Kidney (tissue), 14 donors: ENCODE results near the gene CCDC174. TPM values are rescaled to one million over a fixed set of nuclear protein-coding genes. Genes with fewer than 3 reads are reported as not detected.

ENCODE experiments used
- DNase-seq, 5 donors: peaks; one replicate each; pipeline ENCODE4 v3.0.0-alpha.2; 2013 to 2020
- FAIRE-seq: peaks from 2 replicates; lab custom pipeline; 2012; peaks lifted over from hg19 to GRCh38; lab: Jason Lieb, UNC
- H3K27ac ChIP-seq, 2 donors: one replicate each; pipeline ENCODE4 v1.7.0; 2013; ENCODE audit warnings: low read depth in 2 of 2, low read length in 2 of 2, inconsistent platforms in 1 of 2
- H3K27me3 ChIP-seq: one replicate; pipeline ENCODE4 v1.7.1; 2013; ENCODE audit warnings: low read length, inconsistent platforms; ENCODE audit not compliant: control insufficient read depth, insufficient read depth
- H3K36me3 ChIP-seq, 3 donors: one replicate each; pipeline versions ENCODE4 v1.7.0 to v1.7.1; 2013; ENCODE audit warnings: low read length in 3 of 3, control low read depth in 1 of 3, inconsistent platforms in 1 of 3; ENCODE audit not compliant: insufficient read depth in 3 of 3, control insufficient read depth in 2 of 3
- H3K4me1 ChIP-seq, 3 donors: one replicate each; pipeline versions ENCODE4 v1.7.0 to v1.7.1; 2013; ENCODE audit warnings: low read length in 3 of 3, inconsistent platforms in 1 of 3, low read depth in 1 of 3; ENCODE audit not compliant: control insufficient read depth in 2 of 3, insufficient read depth in 2 of 3
- H3K4me3 ChIP-seq, 3 donors: one replicate each; pipeline versions ENCODE4 v1.7.0 to v1.8.1; 2013; ENCODE audit warnings: low read length in 3 of 3, control low read depth in 1 of 3, inconsistent platforms in 1 of 3
- H3K9ac ChIP-seq, 3 donors: one replicate each; pipeline versions ENCODE4 v1.7.0 to v1.7.1; 2013; ENCODE audit warnings: low read length in 3 of 3, control low read depth in 1 of 3, inconsistent platforms in 1 of 3
- H3K9me3 ChIP-seq, 3 donors: one replicate each; pipeline versions ENCODE4 v1.7.0 to v1.7.1; 2013; ENCODE audit warnings: low read length in 3 of 3, control low read depth in 1 of 3, inconsistent platforms in 1 of 3; ENCODE audit not compliant: control insufficient read depth in 2 of 3, insufficient read depth in 1 of 3
- CTCF ChIP-seq: IDR thresholded peaks from 3 replicates; pipeline ENCODE4 v1.5.1; 2012; ENCODE audit warnings: mild to moderate bottlenecking, moderate library complexity, borderline replicate concordance; ENCODE audit not compliant: insufficient read depth; ENCODE audit errors: extremely low read depth
- intact Hi-C: fragments of 100-400 bp; cut with DNase I; formaldehyde crosslinking; loops from one replicate; pipeline ENCODE4 v1.11.1; 2022
- polyA plus RNA-seq: library from polyadenylated mRNA; stranded (reverse); fragments of 350-450 nt; fragmentation: Illumina TruSeq; extraction: RNeasy Lipid Tissue Mini Kit (QIAGEN cat#74804); gene quantifications from one replicate; pipeline ENCODE4 v1.2.3, GENCODE V29; 2014; ENCODE audit warnings: low read depth, low replicate concordance; ENCODE audit not compliant: insufficient read depth
- total RNA-seq: library from RNA; stranded (reverse); fragmentation: NEBNext Ultra II Directional; extraction: Animal tissue kit (Norgen Biotek cat#: 25700); gene quantifications from one replicate; pipeline ENCODE4 v1.2.1, GENCODE V29; 2021
- donor health status: control.
- donor health status: control.
- donor health status: control.
- donor health status: control.
- donor health status: control.
- donor health status: DM: yes; HTN: yes; CAD: no.
- donor health status: Normal renal cell carcinoma (clear cell type).

CCDC174 gene
- total and polyA plus RNA-seq, 2 donors from 2014 or later: 21.9 to 24.7 TPM

- no peaks in the 10 kb centered on the region for H3K27me3 ChIP-seq
- no peak overlapping the region for H3K27ac ChIP-seq
- H3K36me3 ChIP-seq: no peaks in the 10 kb centered on the region
- no peak overlapping the region for H3K9ac ChIP-seq
- no peak overlapping the region for H3K4me3 ChIP-seq
- peaks cover 0 to 3% (median 0%) of the 10 kb centered on the region in 3 donors for H3K4me1 ChIP-seq
- no peak for FAIRE-seq
- TF ChIP-seq CTCF: no peak
- intact Hi-C loops: no loop called here
- H3K9me3 ChIP-seq: no peaks in the 10 kb centered on the region
- peak in 1 of 5 donors; percentile 13 for DNase-seq
Measured at GRCh38 chr3:14719006-14719405, 67.4 kb downstream of the CCDC174 start.

DNA sequence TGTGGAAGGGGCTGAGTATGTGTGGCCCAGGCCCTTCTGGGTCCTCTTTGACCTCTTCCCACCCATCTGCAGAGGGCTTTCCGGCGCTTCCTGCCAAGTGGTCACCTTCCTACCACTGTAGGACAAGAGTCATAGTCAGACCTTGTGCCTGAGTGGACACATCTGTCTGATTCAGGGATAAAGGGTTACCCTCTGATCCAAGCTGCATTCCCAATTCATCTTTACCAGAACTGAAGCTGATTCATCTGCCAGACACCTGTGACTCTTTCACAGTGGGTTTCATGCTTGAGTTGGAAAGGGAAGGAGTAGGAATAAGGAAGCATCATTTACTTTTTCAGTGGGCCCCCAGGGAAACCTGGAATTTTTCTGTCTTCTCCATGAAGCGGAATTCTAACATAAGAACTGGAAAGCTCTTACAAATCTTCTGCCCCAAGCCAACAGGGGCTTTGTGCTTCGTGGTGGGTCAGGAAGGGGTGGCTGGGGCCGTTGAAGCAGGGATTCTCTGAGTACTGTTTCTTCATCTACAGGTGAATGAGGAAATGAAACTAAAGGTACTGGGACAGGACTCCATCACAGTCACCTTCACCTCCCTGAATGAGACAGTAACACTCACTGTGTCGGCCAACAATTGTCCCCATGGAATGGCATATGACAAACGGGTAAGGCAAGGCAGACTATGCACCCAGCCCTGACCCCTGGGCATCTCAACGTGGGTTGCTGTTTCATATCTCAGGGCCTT, 69.7 kb downstream of the CCDC174 start:
- TF ChIP-seq CTCF: no peak
- FAIRE-seq: no peak
- intact Hi-C loops: no loop called here

More for the DNA sequence above, 69.7 kb downstream of the CCDC174 start:
- no peak overlapping the region for H3K27ac ChIP-seq
- no peak for DNase-seq
- no peaks in the 10 kb centered on the region for H3K9me3 ChIP-seq
- no peak overlapping the region for H3K9ac ChIP-seq
- H3K36me3 ChIP-seq: no peaks in the 10 kb centered on the region
- H3K4me1 ChIP-seq: peaks cover 0 to 6% (median 3%) of the 10 kb centered on the region in 3 donors
- no peaks in the 10 kb centered on the region for H3K27me3 ChIP-seq
- no peak overlapping the region for H3K4me3 ChIP-seq

Other genes with a start within 250 kb of the CCDC174 start
- gene SLC6A6, start 249.2 kb upstream of the CCDC174 start, total RNA-seq: 64.0 TPM
- 7.1 TPM for gene SLC6A6, start 249.2 kb upstream of the CCDC174 start, polyA plus RNA-seq
- 3.0 TPM for gene GRIP2, start 111.4 kb upstream of the CCDC174 start, total RNA-seq
- gene GRIP2, start 111.4 kb upstream of the CCDC174 start, polyA plus RNA-seq: 3.2 TPM
- 0.16 TPM for gene C3orf20, start 23.4 kb downstream of the CCDC174 start, total RNA-seq
- not detected for gene C3orf20, start 23.4 kb downstream of the CCDC174 start, polyA plus RNA-seq
- gene FGD5, start 167.2 kb downstream of the CCDC174 start, total RNA-seq: 40.1 TPM
- 18.7 TPM for gene FGD5, start 167.2 kb downstream of the CCDC174 start, polyA plus RNA-seq